K562 (cell line): ENCODE measurements around the gene NME7. TPM values are rescaled to one million over a fixed set of nuclear protein-coding genes. Genes with fewer than 3 reads are reported as not detected.

Experiments
- AFF4 ChIP-seq: sonication (generic); formaldehyde crosslinking; IDR thresholded peaks from 2 replicates; pipeline ENCODE4 v1.8.0; 2023; ENCODE audit warnings: mild to moderate bottlenecking, missing genetic modification reagents
- CREB3L1 ChIP-seq: fragments of 450-650 bp; IDR thresholded peaks from 2 replicates; pipeline ENCODE4 v1.6.1; 2014; ENCODE audit warnings: low read depth, mild to moderate bottlenecking, moderate library complexity, borderline replicate concordance
- FOS ChIP-seq: IDR thresholded peaks from 3 replicates; pipeline ENCODE4 v1.6.1; 2011; ENCODE audit not compliant: insufficient read length; ENCODE audit errors: extremely low read depth
- FOXM1 ChIP-seq, 2 experiments: fragments of 450-650 bp in 1 of 2; sonication (generic) in 1 of 2; formaldehyde crosslinking in 1 of 2; IDR thresholded peaks; 2 replicates each; pipeline versions ENCODE4 v1.6.1 to v1.9.0; 2017 to 2022; ENCODE audit warnings: low read depth in 2 of 2, mild to moderate bottlenecking in 2 of 2, missing genetic modification reagents in 1 of 2, moderate library complexity in 1 of 2
- MBD2 ChIP-seq: sonication (generic); IDR thresholded peaks from 2 replicates; pipeline ENCODE4 v1.6.1; 2016; ENCODE audit warnings: low read depth, borderline replicate concordance
- NFYB ChIP-seq: IDR thresholded peaks from 2 replicates; pipeline ENCODE4 v1.6.1; 2011; ENCODE audit warnings: mild to moderate bottlenecking, moderate library complexity; ENCODE audit not compliant: insufficient read length; ENCODE audit errors: extremely low read depth
- YY1 ChIP-seq, 3 experiments: IDR thresholded peaks; 2 replicates each; pipeline ENCODE4 v1.6.1; 2011; ENCODE audit warnings: low read length in 2 of 3, mild to moderate bottlenecking in 2 of 3, moderate library complexity in 2 of 3, borderline replicate concordance in 1 of 3, control low read depth in 1 of 3, low read depth in 1 of 3; ENCODE audit not compliant: insufficient read depth in 3 of 3, insufficient replicate concordance in 2 of 3, control insufficient read depth in 1 of 3, insufficient read length in 1 of 3; ENCODE audit errors: extremely low read depth in 1 of 3
- ZBTB40 ChIP-seq, 2 experiments: fragments of 450-650 bp in 1 of 2; sonication (generic) in 1 of 2; formaldehyde crosslinking in 1 of 2; IDR thresholded peaks; 2 replicates each; pipeline versions ENCODE4 v1.7.1 to v1.9.0; 2016 to 2022; ENCODE audit warnings: inconsistent platforms in 1 of 2, mild to moderate bottlenecking in 1 of 2, missing genetic modification reagents in 1 of 2
- ZNF197 ChIP-seq: fragments of 200-800 bp; sonication (Bioruptor generic); IDR thresholded peaks from 2 replicates; pipeline ENCODE4 v1.6.1; 2016; ENCODE audit warnings: low read depth, missing genetic modification characterization, missing compliant biosample characterization
- polyA plus RNA-seq, 8 experiments: library from polyadenylated mRNA; depleted of rRNA in 4 of 8; stranded (reverse) in 5 of 8; unstranded in 3 of 8; fragments of >200 nt; fragmentation: Nextera tagmentation in 2 of 8; fragmentation: Illumina TruSeq in 1 of 8; extraction: Ambion mirVana in 2 of 8; extraction: Trizol in 1 of 8; gene quantifications; 2 replicates each; pipeline versions ENCODE4 v1.2.1 to v1.2.3, GENCODE V29; 2011 to 2014; ENCODE audit warnings: inconsistent platforms in 1 of 8, missing spikeins in 1 of 8
- total RNA-seq, 7 experiments: library from RNA; depleted of rRNA in 6 of 7; stranded (reverse); fragments of >200 nt in 6 of 7; fragmentation: Illumina TruSeq in 2 of 7; extraction: Trizol in 2 of 7; gene quantifications; 2 replicates each; pipeline versions ENCODE4 v1.2.1 to v1.2.3, GENCODE V29; 2011 to 2021; ENCODE audit warnings: low replicate concordance in 1 of 7

The NME7 gene
- total and polyA plus RNA-seq, 9 of the 15 experiments (the other 6 are each of a cell fraction or from before 2014, with no cell fraction given) = 7.9 to 43.2 (median 23.9) TPM

- TF ChIP-seq ZBTB40 (IDR thresholded peaks at IDR 0.05) (peak; percentile 99), ZBTB40 (CRISPR knock-in tag; IDR thresholded peaks at IDR 0.05) (no peak), ZNF197 (CRISPR knock-in tag) (peak; percentile 92; the same call in 1 of the 2 replicates), FOXM1 (IDR thresholded peaks at IDR 0.05; ENCODE audit: low read depth) (0 out of 2 replicates have a peak, but pooled peaks have one; percentile 53), FOXM1 (CRISPR knock-in tag; IDR thresholded peaks at IDR 0.05; ENCODE audit: low read depth) (no peak), YY1 (IDR thresholded peaks at IDR 0.05; ENCODE audit: borderline replicate concordance in 1 of 3, control insufficient read depth in 1 of 3, extremely low read depth in 1 of 3, insufficient read depth in 3 of 3, insufficient read length in 1 of 3, insufficient replicate concordance in 2 of 3, low read depth in 1 of 3, low read length in 2 of 3) (peak; percentile 44 to 84 (median 74)), CREB3L1 (peak; percentile 90), FOS (peak; percentile 37), AFF4 (no peak), MBD2 (no peak; the same call in 1 of the 2 replicates), NFYB (peak; percentile 89)
Observed at GRCh38 chr1:169367686-169368405, at the start of gene NME7, which contains the start of gene BLZF1 (continued).
